HUES64 (cell line): ENCODE results near the gene SOAT2.
A peak's percentile ranks its signal among the peaks of the same experiment; 100 is the strongest.
"Not testable (repeated sequence)": the region's sequence is repeated elsewhere in the genome, so short reads cannot be mapped to it uniquely, and the experiment has no call there.

Source experiments
- H3K27ac ChIP-seq: 2 replicates; pipeline ENCODE4 v1.7.0; 2013; ENCODE audit warnings: low read depth, low read length, inconsistent platforms
- H3K27me3 ChIP-seq: 2 replicates; pipeline ENCODE4 v1.6.1; 2013; ENCODE audit warnings: mild to moderate bottlenecking, low read length; ENCODE audit not compliant: insufficient read depth
- H3K36me3 ChIP-seq: 2 replicates; pipeline ENCODE4 v1.6.1; 2013; ENCODE audit warnings: mild to moderate bottlenecking, low read length; ENCODE audit not compliant: insufficient read depth
- H3K4me1 ChIP-seq: 2 replicates; pipeline ENCODE4 v1.6.1; 2013; ENCODE audit warnings: mild to moderate bottlenecking, low read length, moderate library complexity; ENCODE audit not compliant: insufficient read depth
- H3K4me3 ChIP-seq: 2 replicates; pipeline ENCODE4 v1.5.1; 2013; ENCODE audit warnings: mild to moderate bottlenecking, low read length, moderate library complexity
- H3K9ac ChIP-seq: 2 replicates; pipeline ENCODE4 v1.6.1; 2013; ENCODE audit warnings: mild to moderate bottlenecking, low read depth, low read length
- H3K9me3 ChIP-seq: 2 replicates; pipeline ENCODE4 v1.6.1; 2013; ENCODE audit warnings: low read depth, low read length; ENCODE audit not compliant: insufficient read depth
- WGBS: fragments of 150-250, 120-280 bp; methylation state at CpG from one replicate; pipeline ENCODE4 v1.1.7; 2013; ENCODE audit warnings: missing lambda C conversion rate; 5-methylcytosine and 5-hydroxymethylcytosine counted together

The SOAT2 gene

DNA sequence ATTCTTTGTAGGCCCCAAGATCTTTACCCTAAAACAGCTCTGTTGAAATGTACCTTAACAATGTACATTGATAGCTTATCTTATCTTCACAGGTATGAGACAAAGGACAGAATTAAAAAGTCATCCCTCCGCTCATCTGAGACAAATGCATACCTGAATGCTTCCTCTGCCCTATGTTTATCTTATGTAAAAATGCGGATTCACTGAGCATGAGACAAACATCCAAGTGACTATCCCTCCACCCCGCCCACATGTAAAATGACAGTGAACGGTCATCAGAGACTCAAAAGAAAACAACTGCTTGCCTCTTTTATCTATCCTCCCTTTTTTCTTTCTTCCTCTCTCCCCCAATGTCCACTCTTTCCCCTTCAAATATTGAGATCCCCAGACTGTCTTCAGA is 40.1 kb downstream of the SOAT2 start:
- Histone ChIP-seq H3K9me3 (peaks cover 16% of the 10 kb centered on the region), H3K27ac (no peak overlapping the region), H3K4me3 (no peak overlapping the region), H3K36me3 (no peaks in the 10 kb centered on the region), H3K9ac (no peak overlapping the region), H3K27me3 (no peaks in the 10 kb centered on the region), H3K4me1 (no peaks in the 10 kb centered on the region)
- WGBS = 76% methylated on average over 4 of the region's 4 CpGs

DNA sequence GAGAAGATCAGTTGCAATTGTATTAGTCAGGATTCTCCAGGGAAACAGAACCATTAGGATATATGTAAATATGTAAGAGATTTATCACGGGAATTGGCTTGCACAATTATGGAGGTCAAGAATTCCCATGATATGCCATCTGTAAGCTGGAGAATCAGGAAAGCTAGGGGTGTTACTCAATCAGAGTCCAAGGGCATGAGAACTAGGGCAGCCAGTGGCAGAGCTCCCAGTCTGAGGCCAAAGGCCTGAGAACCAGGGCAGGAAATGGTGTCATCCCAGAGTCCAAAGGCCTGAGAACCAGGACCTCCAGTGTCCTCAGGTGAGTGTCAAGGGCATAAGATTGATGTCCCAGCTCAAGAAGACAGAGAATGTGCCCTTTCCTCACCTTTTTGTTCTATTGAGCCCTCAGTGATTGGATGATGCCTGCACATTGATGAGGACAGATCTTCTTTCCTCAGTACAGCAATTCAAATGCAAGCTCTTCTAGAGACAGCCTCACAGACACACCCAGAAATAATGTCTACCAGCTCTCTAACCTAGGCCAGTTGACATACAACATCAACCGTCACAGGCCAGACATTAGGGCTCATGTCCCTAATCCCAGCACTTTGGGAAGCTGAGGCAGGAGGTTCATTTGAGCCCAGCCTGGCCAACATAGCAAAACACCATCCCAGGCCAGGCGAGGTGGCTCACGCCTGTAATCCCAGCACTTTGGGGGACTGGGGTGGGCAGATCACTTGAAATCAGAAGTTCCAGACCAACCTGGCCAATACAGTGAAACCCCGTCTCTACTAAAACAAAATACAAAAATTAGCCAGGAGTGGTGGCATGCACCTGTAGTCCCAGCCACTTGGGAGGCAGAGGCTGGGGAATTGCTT is 42.3 kb downstream of the SOAT2 start:
- H3K27me3 ChIP-seq = no peaks in the 10 kb centered on the region; the same call in 1 of the 2 replicates
- no peaks in the 10 kb centered on the region for H3K9me3 ChIP-seq
- WGBS = 96% methylated on average over 5 of the region's 5 CpGs
- no peaks in the 10 kb centered on the region for H3K36me3 ChIP-seq
- H3K27ac ChIP-seq = no peak overlapping the region
- no peak overlapping the region for H3K4me3 ChIP-seq
- H3K4me1 ChIP-seq = no peaks in the 10 kb centered on the region; the same call in 1 of the 2 replicates
- no peak overlapping the region for H3K9ac ChIP-seq

GRCh38 chr12:53147181-53147580 is 43.9 kb downstream of the SOAT2 start:
- no peak overlapping the region for H3K4me3 ChIP-seq
- no peaks in the 10 kb centered on the region; the same call in 1 of the 2 replicates for H3K27me3 ChIP-seq
- no peaks in the 10 kb centered on the region for H3K9me3 ChIP-seq
- no peak overlapping the region for H3K9ac ChIP-seq
- no peak overlapping the region for H3K27ac ChIP-seq
- WGBS = no CpG with 5 or more reads among the region's 5 CpGs
- H3K4me1 ChIP-seq = no peaks in the 10 kb centered on the region; the same call in 1 of the 2 replicates
- no peaks in the 10 kb centered on the region for H3K36me3 ChIP-seq

- no peak overlapping the region for H3K9ac ChIP-seq
- no peak overlapping the region for H3K4me3 ChIP-seq
- H3K4me1 ChIP-seq = no peaks in the 10 kb centered on the region; the same call in 1 of the 2 replicates
- no peak overlapping the region for H3K27ac ChIP-seq
- H3K36me3 ChIP-seq = no peaks in the 10 kb centered on the region
- whole genome bisulfite sequencing = 100% methylated on average over 1 of the region's 15 CpGs
- no peaks in the 10 kb centered on the region; the same call in 1 of the 2 replicates for H3K27me3 ChIP-seq
- H3K9me3 ChIP-seq = no peaks in the 10 kb centered on the region
Observed at GRCh38 chr12:53147653-53148052, 44.4 kb downstream of the SOAT2 start.

- Histone ChIP-seq H3K27me3 (peaks cover 2% of the 10 kb centered on the region; the same call in 1 of the 2 replicates), H3K27ac (no peak overlapping the region), H3K4me1 (no peaks in the 10 kb centered on the region; the same call in 1 of the 2 replicates), H3K36me3 (no peaks in the 10 kb centered on the region), H3K9ac (no peak overlapping the region), H3K9me3 (no peaks in the 10 kb centered on the region), H3K4me3 (no peak overlapping the region)
- WGBS = 94% methylated on average over 4 of the region's 6 CpGs
Observed at GRCh38 chr12:53151039-53151438, 47.8 kb downstream of the SOAT2 start.

DNA sequence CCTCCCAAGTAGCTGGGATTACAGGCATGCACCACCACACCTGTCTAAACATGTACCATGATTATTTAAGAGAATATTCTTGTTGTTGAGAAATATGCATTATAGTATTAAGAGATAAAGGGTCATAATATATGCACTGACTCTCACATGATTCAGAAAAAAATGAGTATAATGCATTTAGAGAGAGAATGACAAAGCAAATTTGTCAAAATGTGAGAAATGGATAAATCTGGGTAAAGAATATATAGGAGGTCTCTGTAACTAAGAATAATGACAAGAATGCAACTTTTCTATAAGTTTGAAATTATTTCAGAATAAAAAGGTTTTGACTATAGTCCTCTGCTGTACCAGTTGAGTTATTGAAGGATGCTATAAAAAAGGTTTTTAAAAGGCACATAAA is 49.1 kb downstream of the SOAT2 start:
- Histone ChIP-seq H3K4me1 (no peaks in the 10 kb centered on the region; the same call in 1 of the 2 replicates), H3K4me3 (no peak overlapping the region), H3K27ac (no peak overlapping the region), H3K9ac (no peak overlapping the region), H3K27me3 (peaks cover 2% of the 10 kb centered on the region; the same call in 1 of the 2 replicates), H3K36me3 (no peaks in the 10 kb centered on the region), H3K9me3 (no peaks in the 10 kb centered on the region)

DNA sequence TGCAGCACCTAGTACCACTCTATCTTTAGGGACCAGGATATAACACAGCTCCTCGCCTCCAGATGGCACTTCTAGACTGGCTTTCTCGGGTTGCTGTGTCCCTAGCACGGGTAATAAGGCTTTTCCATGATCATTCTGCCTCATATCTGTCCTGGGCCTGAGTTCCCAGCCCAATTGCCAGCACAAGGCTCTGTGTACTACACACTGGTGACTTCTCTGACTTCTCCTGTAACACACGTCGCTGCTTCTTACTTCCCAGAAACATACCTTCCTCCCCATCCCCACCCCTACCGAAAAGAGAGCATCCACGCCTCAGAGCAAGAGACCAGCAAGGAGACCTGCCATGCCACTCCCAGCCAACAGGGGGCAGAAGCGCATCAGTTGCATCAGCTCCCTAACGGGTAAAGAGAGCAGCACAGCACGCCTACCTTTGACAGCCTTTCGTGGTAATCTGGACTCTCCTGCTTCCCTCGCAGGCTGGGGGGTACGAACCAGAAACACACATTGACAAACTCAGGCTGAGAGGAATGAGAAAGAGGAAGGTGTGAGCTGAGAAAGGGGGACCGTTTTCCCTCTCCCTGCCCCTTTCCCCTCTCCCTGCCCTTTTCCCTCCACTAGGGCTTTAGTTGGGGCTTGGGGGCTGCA is 56.0 kb downstream of the SOAT2 start:
- WGBS = 15% methylated on average over 13 of the region's 14 CpGs
- no peaks in the 10 kb centered on the region for H3K9me3 ChIP-seq
- no peaks in the 10 kb centered on the region for H3K36me3 ChIP-seq
- 0 out of 2 replicates have a peak overlapping the region, but pooled peaks have one; percentile 13 for H3K4me3 ChIP-seq
- H3K4me1 ChIP-seq = no peaks in the 10 kb centered on the region
- H3K27ac ChIP-seq = no peak overlapping the region
- H3K9ac ChIP-seq = no peak overlapping the region
- H3K27me3 ChIP-seq = peaks cover 19% of the 10 kb centered on the region

GRCh38 chr12:53160000-53160399 is 56.7 kb downstream of the SOAT2 start:
- H3K4me1 ChIP-seq = no peaks in the 10 kb centered on the region
- peaks cover 19% of the 10 kb centered on the region for H3K27me3 ChIP-seq
- WGBS = 78% methylated on average over 16 of the region's 16 CpGs
- H3K9ac ChIP-seq = no peak overlapping the region
- H3K9me3 ChIP-seq = no peaks in the 10 kb centered on the region
- no peak overlapping the region for H3K27ac ChIP-seq
- H3K36me3 ChIP-seq = no peaks in the 10 kb centered on the region
- H3K4me3 ChIP-seq = no peak overlapping the region

DNA sequence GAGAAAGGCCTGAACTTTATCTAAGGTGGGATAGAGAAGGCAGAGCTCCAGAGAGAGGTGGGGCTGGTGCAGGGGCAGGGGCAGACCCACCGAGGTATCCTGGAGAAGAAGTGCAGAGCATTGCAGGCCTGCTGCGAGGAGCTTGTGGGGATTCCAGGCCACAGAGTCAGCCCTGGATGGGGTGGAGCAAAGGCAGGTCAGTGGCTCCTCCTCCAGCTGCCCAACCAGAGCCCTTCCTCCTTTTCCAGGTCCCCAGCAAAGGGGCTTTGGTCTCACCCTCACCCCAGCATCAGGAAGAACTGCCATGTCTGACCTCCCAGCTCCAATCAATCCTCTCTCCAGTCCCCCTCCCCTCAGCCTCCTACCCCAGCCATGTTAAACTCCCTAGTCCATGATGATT is 57.4 kb downstream of the SOAT2 start:
- H3K4me1 ChIP-seq = no peaks in the 10 kb centered on the region
- no peak overlapping the region for H3K27ac ChIP-seq
- peaks cover 19% of the 10 kb centered on the region for H3K27me3 ChIP-seq
- no peaks in the 10 kb centered on the region for H3K36me3 ChIP-seq
- H3K4me3 ChIP-seq = no peak overlapping the region
- H3K9me3 ChIP-seq = no peaks in the 10 kb centered on the region
- H3K9ac ChIP-seq = no peak overlapping the region
- 62% methylated on average over 2 of the region's 2 CpGs for WGBS

- no peak overlapping the region for H3K4me3 ChIP-seq
- H3K27ac ChIP-seq = no peak overlapping the region
- H3K27me3 ChIP-seq = peaks cover 19% of the 10 kb centered on the region
- H3K9me3 ChIP-seq = no peaks in the 10 kb centered on the region
- WGBS = 90% methylated on average over 8 of the region's 8 CpGs
- H3K4me1 ChIP-seq = no peaks in the 10 kb centered on the region
- no peaks in the 10 kb centered on the region for H3K36me3 ChIP-seq
- H3K9ac ChIP-seq = no peak overlapping the region
Observed at GRCh38 chr12:53161119-53161911, 58.0 kb downstream of the SOAT2 start.

DNA sequence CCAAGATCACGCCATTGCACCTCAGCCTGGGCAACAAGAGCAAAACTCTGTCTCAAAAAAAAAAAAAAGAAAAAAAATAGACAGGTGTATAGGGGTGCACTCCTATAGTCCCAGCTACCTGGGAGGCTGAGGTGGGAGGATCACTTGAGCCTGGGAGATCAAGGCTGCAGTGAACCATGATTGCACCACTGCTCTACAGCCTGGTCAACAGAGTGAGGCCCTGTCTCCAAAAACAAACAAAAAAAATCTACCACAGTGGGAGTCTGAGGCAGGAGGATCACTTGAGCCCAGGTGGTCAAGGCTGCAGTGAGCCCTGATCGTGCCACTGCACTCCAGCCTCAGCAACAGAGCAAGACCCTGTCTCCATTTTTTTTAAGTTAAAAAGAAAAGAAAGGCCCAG is 59.7 kb downstream of the SOAT2 start:
- not testable (repeated sequence) for H3K27ac ChIP-seq, H3K9ac ChIP-seq, H3K9me3 ChIP-seq, H3K4me1 ChIP-seq, H3K4me3 ChIP-seq, H3K36me3 ChIP-seq
- WGBS = 87% methylated on average over 2 of the region's 2 CpGs
- peaks cover 22% of the 10 kb centered on the region for H3K27me3 ChIP-seq
